Measurements from ENCODE around the gene PPFIA3. TPM values are rescaled to one million over a fixed set of nuclear protein-coding genes. Genes with fewer than 3 reads are reported as not detected.

The PPFIA3 gene
- total and polyA plus RNA-seq, 2 experiments from 2014 or later, result 25.4 to 29.7 TPM

DNA sequence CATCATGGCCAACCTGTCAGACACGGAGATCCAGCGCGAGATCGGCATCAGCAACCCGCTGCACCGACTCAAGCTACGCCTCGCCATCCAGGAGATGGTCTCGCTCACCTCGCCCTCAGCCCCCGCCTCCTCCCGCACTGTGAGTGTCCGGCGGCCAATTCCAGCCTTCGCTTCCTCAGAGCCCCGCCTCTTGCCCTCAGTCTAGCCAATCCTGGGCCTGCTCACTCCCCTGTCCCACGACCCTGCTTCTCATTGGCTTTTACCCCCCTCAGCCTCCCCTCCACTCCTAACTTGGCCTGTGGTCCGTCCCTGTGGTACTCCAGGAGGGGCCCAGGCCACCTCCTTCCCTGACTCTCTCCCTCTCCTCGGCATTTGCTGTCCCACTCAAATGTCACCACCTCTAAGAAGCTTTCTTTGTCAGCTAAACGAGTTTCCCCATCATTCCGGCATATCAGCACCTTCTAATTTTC lies 23.6 kb downstream of the PPFIA3 start:
- Mint-ChIP-seq H3K4me1 (peaks cover 28% of the 10 kb centered on the region), H3K4me3 (peak overlapping the region; percentile 88), H3K27me3 (ENCODE audit: insufficient read depth, low read depth, poor library complexity) (peaks cover 13% of the 10 kb centered on the region), H3K36me3 (ENCODE audit: low read depth) (no peaks in the 10 kb centered on the region; the same call in 1 of the 3 replicates), H3K9me3 (no peaks in the 10 kb centered on the region), H3K27ac (no peak overlapping the region)
- ATAC-seq (peak; percentile 87), DNase-seq (ENCODE audit: low spot score) (peak; percentile 99)
- Histone ChIP-seq H3K4me1 (ENCODE audit: insufficient read depth) (peaks cover 20% of the 10 kb centered on the region), H3K9me2 (ENCODE audit: insufficient read depth) (0 out of 2 replicates have a peak, but pooled peaks cover 3% of the 10 kb centered on the region), H3K4me3 (peak overlapping the region; percentile 64), H3F3A (replicated peaks; ENCODE audit: low read depth) (0 out of 2 replicates have a peak, but pooled peaks cover 5% of the 10 kb centered on the region), H4K20me1 (replicated peaks; ENCODE audit: insufficient read depth) (no peaks in the 10 kb centered on the region), H3K36me3 (ENCODE audit: insufficient read depth) (no peaks in the 10 kb centered on the region), H2AFZ (no peak overlapping the region), H3K27me3 (ENCODE audit: insufficient read depth) (no peaks in the 10 kb centered on the region), H3K79me2 (replicated peaks; ENCODE audit: insufficient read depth) (no peaks in the 10 kb centered on the region), H3K27ac (ENCODE audit: low read depth) (no peak overlapping the region), H3K4me2 (peak overlapping the region; percentile 84)
- no peak for TF ChIP-seq CREB1 (CRISPR knock-in tag; IDR thresholded peaks at IDR 0.05; ENCODE audit: low read depth)
- TF ChIP-seq EZH2 (IDR thresholded peaks at IDR 0.05; ENCODE audit: low read depth, unreplicated experiment), result no peak
- TF ChIP-seq, protein P1, sequence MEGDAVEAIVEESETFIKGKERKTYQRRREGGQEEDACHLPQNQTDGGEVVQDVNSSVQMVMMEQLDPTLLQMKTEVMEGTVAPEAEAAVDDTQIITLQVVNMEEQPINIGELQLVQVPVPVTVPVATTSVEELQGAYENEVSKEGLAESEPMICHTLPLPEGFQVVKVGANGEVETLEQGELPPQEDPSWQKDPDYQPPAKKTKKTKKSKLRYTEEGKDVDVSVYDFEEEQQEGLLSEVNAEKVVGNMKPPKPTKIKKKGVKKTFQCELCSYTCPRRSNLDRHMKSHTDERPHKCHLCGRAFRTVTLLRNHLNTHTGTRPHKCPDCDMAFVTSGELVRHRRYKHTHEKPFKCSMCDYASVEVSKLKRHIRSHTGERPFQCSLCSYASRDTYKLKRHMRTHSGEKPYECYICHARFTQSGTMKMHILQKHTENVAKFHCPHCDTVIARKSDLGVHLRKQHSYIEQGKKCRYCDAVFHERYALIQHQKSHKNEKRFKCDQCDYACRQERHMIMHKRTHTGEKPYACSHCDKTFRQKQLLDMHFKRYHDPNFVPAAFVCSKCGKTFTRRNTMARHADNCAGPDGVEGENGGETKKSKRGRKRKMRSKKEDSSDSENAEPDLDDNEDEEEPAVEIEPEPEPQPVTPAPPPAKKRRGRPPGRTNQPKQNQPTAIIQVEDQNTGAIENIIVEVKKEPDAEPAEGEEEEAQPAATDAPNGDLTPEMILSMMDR (conservative IDR thresholded peaks at IDR 0.05; ENCODE audit: low read depth in 2 of 2), result no peak
- peak; percentile 69 for TF ChIP-seq POLR2AphosphoS5 (IDR thresholded peaks at IDR 0.05; ENCODE audit: low read depth)

DNA sequence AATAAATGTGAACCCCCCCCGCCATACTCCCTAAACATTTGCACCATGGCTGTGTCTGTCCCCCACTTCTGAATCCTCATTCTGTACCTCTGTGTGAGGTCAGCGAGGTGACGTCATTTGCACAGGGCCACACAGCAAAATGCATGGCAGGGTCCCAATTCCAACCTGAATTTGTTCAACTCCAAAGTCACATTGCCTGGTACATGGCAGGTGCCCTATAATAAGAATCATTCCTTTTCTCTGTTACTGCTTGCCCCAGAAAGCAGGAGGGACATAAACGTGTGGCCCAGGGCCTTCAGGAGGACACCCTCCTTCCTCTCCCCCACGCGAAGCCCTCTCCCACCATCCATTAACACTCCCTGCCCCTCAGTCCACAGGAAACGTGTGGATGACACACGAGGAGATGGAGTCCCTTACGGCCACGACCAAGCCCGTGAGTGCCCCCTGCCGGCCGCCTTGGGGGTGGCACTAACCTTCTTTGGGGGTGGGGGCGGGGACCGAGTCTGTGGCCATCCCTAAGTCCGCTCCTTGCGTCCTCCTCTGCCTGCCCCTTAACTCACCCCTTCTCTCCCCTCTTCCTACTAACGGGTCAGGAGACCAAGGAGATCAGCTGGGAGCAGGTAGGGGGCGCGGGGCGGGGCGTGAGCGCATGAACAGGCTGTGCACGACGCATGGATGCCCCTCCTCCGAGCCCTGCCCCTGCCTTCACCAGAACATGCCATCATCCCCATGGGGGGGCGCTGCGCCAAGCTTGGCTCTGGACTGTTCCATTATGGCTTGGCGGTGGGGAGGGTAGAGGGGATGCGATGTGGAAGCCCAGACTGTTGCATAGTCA lies 26.4 kb downstream of the PPFIA3 start:
- H3K79me2 ChIP-seq (replicated peaks; ENCODE audit: insufficient read depth), result no peaks in the 10 kb centered on the region
- H3K36me3 Mint-ChIP-seq (ENCODE audit: low read depth), result no peaks in the 10 kb centered on the region; the same call in 1 of the 3 replicates
- peaks cover 17% of the 10 kb centered on the region for H3F3A ChIP-seq (replicated peaks; ENCODE audit: low read depth)
- peak overlapping the region; percentile 83 for H3K4me3 Mint-ChIP-seq
- ATAC-seq (peak; percentile 20), DNase-seq (ENCODE audit: low spot score) (peak; percentile 98)
- H3K27me3 ChIP-seq (ENCODE audit: insufficient read depth), result no peaks in the 10 kb centered on the region
- H3K4me2 ChIP-seq, result peak overlapping the region; percentile 87
- peaks cover 32% of the 10 kb centered on the region for H3K4me1 Mint-ChIP-seq
- 0 out of 2 replicates have a peak, but pooled peaks cover 7% of the 10 kb centered on the region for H3K9me2 ChIP-seq (ENCODE audit: insufficient read depth)
- H3K4me1 ChIP-seq (ENCODE audit: insufficient read depth), result peaks cover 20% of the 10 kb centered on the region
- peak overlapping the region; percentile 95 for H2AFZ ChIP-seq
- H4K20me1 ChIP-seq (replicated peaks; ENCODE audit: insufficient read depth), result no peaks in the 10 kb centered on the region
- H3K9me3 Mint-ChIP-seq, result 0 out of 3 replicates have a peak, but pooled peaks cover 3% of the 10 kb centered on the region
- peak overlapping the region; percentile 80 for H3K27ac ChIP-seq (ENCODE audit: low read depth)
- peaks cover 21% of the 10 kb centered on the region for H3K27me3 Mint-ChIP-seq (ENCODE audit: insufficient read depth, low read depth, poor library complexity)
- H3K4me3 ChIP-seq, result peak overlapping the region; percentile 70
- peak overlapping the region; percentile 98 for H3K27ac Mint-ChIP-seq
- H3K36me3 ChIP-seq (ENCODE audit: insufficient read depth), result no peaks in the 10 kb centered on the region
- TF ChIP-seq STAT1 (IDR thresholded peaks at IDR 0.05; ENCODE audit: unreplicated experiment), result no peak
- TF ChIP-seq, protein P2, sequence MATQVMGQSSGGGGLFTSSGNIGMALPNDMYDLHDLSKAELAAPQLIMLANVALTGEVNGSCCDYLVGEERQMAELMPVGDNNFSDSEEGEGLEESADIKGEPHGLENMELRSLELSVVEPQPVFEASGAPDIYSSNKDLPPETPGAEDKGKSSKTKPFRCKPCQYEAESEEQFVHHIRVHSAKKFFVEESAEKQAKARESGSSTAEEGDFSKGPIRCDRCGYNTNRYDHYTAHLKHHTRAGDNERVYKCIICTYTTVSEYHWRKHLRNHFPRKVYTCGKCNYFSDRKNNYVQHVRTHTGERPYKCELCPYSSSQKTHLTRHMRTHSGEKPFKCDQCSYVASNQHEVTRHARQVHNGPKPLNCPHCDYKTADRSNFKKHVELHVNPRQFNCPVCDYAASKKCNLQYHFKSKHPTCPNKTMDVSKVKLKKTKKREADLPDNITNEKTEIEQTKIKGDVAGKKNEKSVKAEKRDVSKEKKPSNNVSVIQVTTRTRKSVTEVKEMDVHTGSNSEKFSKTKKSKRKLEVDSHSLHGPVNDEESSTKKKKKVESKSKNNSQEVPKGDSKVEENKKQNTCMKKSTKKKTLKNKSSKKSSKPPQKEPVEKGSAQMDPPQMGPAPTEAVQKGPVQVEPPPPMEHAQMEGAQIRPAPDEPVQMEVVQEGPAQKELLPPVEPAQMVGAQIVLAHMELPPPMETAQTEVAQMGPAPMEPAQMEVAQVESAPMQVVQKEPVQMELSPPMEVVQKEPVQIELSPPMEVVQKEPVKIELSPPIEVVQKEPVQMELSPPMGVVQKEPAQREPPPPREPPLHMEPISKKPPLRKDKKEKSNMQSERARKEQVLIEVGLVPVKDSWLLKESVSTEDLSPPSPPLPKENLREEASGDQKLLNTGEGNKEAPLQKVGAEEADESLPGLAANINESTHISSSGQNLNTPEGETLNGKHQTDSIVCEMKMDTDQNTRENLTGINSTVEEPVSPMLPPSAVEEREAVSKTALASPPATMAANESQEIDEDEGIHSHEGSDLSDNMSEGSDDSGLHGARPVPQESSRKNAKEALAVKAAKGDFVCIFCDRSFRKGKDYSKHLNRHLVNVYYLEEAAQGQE (IDR thresholded peaks at IDR 0.05; ENCODE audit: unreplicated experiment), result no peak
- TF ChIP-seq, protein P3, sequence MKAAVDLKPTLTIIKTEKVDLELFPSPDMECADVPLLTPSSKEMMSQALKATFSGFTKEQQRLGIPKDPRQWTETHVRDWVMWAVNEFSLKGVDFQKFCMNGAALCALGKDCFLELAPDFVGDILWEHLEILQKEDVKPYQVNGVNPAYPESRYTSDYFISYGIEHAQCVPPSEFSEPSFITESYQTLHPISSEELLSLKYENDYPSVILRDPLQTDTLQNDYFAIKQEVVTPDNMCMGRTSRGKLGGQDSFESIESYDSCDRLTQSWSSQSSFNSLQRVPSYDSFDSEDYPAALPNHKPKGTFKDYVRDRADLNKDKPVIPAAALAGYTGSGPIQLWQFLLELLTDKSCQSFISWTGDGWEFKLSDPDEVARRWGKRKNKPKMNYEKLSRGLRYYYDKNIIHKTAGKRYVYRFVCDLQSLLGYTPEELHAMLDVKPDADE (IDR thresholded peaks at IDR 0.05), result no peak
- peak; percentile 53 for TF ChIP-seq POLR2AphosphoS5 (IDR thresholded peaks at IDR 0.05; ENCODE audit: low read depth)
- TF ChIP-seq, protein P1 (conservative IDR thresholded peaks at IDR 0.05; ENCODE audit: low read depth in 2 of 2), result peak; percentile 82 to 96
